Cardiac fibroblast (primary cell): ENCODE measurements around the gene BCDIN3D.

ENCODE experiments used
- DNase-seq, 2 donors: peaks; one replicate each; pipeline versions ENCODE4 v3.0.0 to v3.0.0-alpha.2; 2010; ENCODE audit warnings: low read depth in 2 of 2
- H3K4me3 ChIP-seq, 2 donors: replicated peaks in 1 of 2; 1 replicate in 1 of 2; 2 replicates in 1 of 2; pipeline ENCODE4 v1.5.1; 2011; ENCODE audit warnings: low read depth in 2 of 2, low read length in 2 of 2, mild to moderate bottlenecking in 2 of 2, moderate library complexity in 1 of 2
- TF ChIP-seq, protein P1 (sequence below): IDR thresholded peaks from one replicate; pipeline ENCODE4 v1.5.1; 2011; ENCODE audit warnings: low read depth, mild to moderate bottlenecking, low read length, inconsistent platforms

The BCDIN3D gene

GRCh38 chr12:49789992-49790391 lies 52.9 kb downstream of the BCDIN3D start:
- DNase-seq = no peak
- no peak overlapping the region for H3K4me3 ChIP-seq
- TF ChIP-seq, protein P1, sequence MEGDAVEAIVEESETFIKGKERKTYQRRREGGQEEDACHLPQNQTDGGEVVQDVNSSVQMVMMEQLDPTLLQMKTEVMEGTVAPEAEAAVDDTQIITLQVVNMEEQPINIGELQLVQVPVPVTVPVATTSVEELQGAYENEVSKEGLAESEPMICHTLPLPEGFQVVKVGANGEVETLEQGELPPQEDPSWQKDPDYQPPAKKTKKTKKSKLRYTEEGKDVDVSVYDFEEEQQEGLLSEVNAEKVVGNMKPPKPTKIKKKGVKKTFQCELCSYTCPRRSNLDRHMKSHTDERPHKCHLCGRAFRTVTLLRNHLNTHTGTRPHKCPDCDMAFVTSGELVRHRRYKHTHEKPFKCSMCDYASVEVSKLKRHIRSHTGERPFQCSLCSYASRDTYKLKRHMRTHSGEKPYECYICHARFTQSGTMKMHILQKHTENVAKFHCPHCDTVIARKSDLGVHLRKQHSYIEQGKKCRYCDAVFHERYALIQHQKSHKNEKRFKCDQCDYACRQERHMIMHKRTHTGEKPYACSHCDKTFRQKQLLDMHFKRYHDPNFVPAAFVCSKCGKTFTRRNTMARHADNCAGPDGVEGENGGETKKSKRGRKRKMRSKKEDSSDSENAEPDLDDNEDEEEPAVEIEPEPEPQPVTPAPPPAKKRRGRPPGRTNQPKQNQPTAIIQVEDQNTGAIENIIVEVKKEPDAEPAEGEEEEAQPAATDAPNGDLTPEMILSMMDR = no peak

DNA sequence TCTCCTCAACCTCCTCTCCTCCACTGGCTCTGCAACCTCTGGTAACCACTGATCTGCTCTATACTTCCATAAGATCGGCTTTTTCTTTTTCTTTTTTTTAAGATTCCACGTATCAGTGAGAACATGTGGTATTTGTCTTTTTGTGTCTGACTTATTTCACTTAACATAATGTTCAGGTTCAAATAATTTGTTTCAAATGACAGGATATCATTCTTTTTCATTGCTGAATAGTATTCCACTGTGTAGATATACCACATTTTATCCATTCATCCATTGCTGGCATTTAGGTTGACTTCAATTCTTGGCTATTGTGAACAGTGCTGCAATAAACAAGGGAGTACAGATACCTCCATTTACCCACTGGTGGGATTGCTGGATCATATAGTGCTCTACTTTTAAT lies 55.2 kb downstream of the BCDIN3D start:
- no peak overlapping the region for H3K4me3 ChIP-seq
- TF ChIP-seq, protein P1 = no peak
- no peak for DNase-seq
